Pancreas (tissue), 10 donors: ENCODE results near the gene TGM1. TPM values are rescaled to one million over a fixed set of nuclear protein-coding genes. Genes with fewer than 3 reads are reported as not detected.
"Not testable (repeated sequence)": the region's sequence is repeated elsewhere in the genome, so short reads cannot be mapped to it uniquely, and the experiment has no call there.

Experiments used
- ATAC-seq, 4 donors: fragments of 200-7000 bp; cut with Tn5 transposase; one replicate each; pipeline versions ENCODE4 v1.8.0 to v1.9.1; 2020; ENCODE audit warnings: mild to moderate bottlenecking in 4 of 4, moderate library complexity in 4 of 4
- DNase-seq, 6 donors: peaks; one replicate each; pipeline ENCODE4 v3.0.0-alpha.2; 2020
- FAIRE-seq: peaks from 2 replicates; lab custom pipeline; 2012; peaks lifted over from hg19 to GRCh38; lab: Jason Lieb, UNC
- H3K27ac ChIP-seq, 4 donors: fragments of 200-600 bp; sonication (generic); 1 replicate in 3 of 4; 2 replicates in 1 of 4; pipeline versions ENCODE4 v1.5.0 to v1.8.0; 2020
- H3K27me3 ChIP-seq, 4 donors: fragments of 200-600 bp; one replicate each; pipeline ENCODE4 v1.8.0; 2021
- H3K36me3 ChIP-seq, 3 donors: fragments of 200-600 bp; sonication (generic) in 1 of 3; one replicate each; pipeline versions ENCODE4 v1.5.0 to v1.8.0; 2020 to 2021
- H3K4me1 ChIP-seq, 3 donors: fragments of 200-600 bp; one replicate each; pipeline ENCODE4 v1.8.0; 2021
- H3K4me3 ChIP-seq, 4 donors: fragments of 200-600 bp; sonication (generic) in 2 of 4; one replicate each; pipeline versions ENCODE4 v1.5.0 to v1.8.0; 2020 to 2021
- H3K9me3 ChIP-seq, 4 donors: fragments of 200-600 bp; one replicate each; pipeline ENCODE4 v1.8.0; 2021
- CTCF ChIP-seq, 4 donors: fragments of 200-600 bp; sonication (generic) in 3 of 4; IDR thresholded peaks; one replicate each; pipeline versions ENCODE4 v1.5.0 to v1.8.0; 2021; ENCODE audit warnings: antibody characterized with exemption in 4 of 4
- WGBS, 2 donors: extraction: QIAGEN DNeasy Blood & Tissue Kit; methylation state at CpG; one replicate each; pipeline ENCODE4 v1.1.7; 2013; 5-methylcytosine and 5-hydroxymethylcytosine counted together
- intact Hi-C, 3 donors: fragments of 100-400 bp; cut with DNase I; formaldehyde crosslinking; loops; one replicate each; pipeline versions ENCODE4 v1.11.1 to v1.14.2; 2022
- polyA plus RNA-seq, 2 donors: library from polyadenylated mRNA; stranded (reverse); fragments of 200-250 nt; gene quantifications; one replicate each; pipeline ENCODE4 v1.2.3, GENCODE V29; 2013
- total RNA-seq, 6 donors: library from RNA; stranded (reverse); fragmentation: NEBNext Ultra II Directional in 4 of 6; extraction: Animal tissue kit (Norgen Biotek cat#: 25700) in 4 of 6; gene quantifications; one replicate each; pipeline versions ENCODE4 v1.2.1 to v1.2.4, GENCODE V29; 2021 to 2023
- donor health status: healthy with polysubstance abuse.
- donor health status: DM: no; HTN: no; CAD: no; lungs with moderate emphysema.
- donor health status: DM: no; HTN: no; CAD: no.
- donor health status: control.
- donor health status: control.
- donor health status: Bipolar disorder and iron deficiency.
- donor health status: DM: yes; HTN: yes; CAD: no.
- donor health status: DM: no; HTN: no; CAD: no.
- donor health status: DM: no; HTN: no; CAD: no.
- donor health status: DM: yes; HTN: yes; CAD: no.

Gene TGM1
- total and polyA plus RNA-seq, 8 donors: 1.2 to 5.4 (median 2.8) TPM

- H3K36me3 ChIP-seq: no peaks in the 10 kb centered on the region
- no peak for ATAC-seq
- H3K27ac ChIP-seq: no peak overlapping the region
- FAIRE-seq: no peak
- no peak for DNase-seq
- TF ChIP-seq CTCF (IDR thresholded peaks at IDR 0.05): no peak
- H3K27me3 ChIP-seq: no peaks in the 10 kb centered on the region
- intact Hi-C loops: loop anchor here in 2 of 3 donors (5.0 kb wide), 2 partner anchors 35 to 50 kb away; partner anchors contain the start of genes DHRS1 (in 1 of the 2) and NOP9 (in 1 of the 2)
- H3K4me3 ChIP-seq: no peak overlapping the region
- WGBS, 2 donors: 56 to 65% methylated on average over 7 of the region's 7 CpGs
- H3K4me1 ChIP-seq: no peaks in the 10 kb centered on the region
- no peaks in the 10 kb centered on the region for H3K9me3 ChIP-seq
Measured at GRCh38 chr14:24247422-24247821, 15.6 kb downstream of the TGM1 start.

- Histone ChIP-seq H3K27ac (no peak overlapping the region), H3K27me3 (no peaks in the 10 kb centered on the region), H3K4me1 (no peaks in the 10 kb centered on the region), H3K9me3 (no peaks in the 10 kb centered on the region), H3K36me3 (no peaks in the 10 kb centered on the region), H3K4me3 (no peak overlapping the region)
- ATAC-seq: no peak
- peak in 1 of 6 donors; percentile 7 for DNase-seq
- intact Hi-C loops: loop anchor here in 2 of 3 donors (5.0 kb wide), 2 partner anchors 36 to 51 kb away; partner anchors contain the start of genes DHRS1 (in 1 of the 2) and NOP9 (in 1 of the 2)
- 74 to 89% methylated on average over 3 of the region's 3 CpGs for WGBS, 2 donors
- TF ChIP-seq CTCF (IDR thresholded peaks at IDR 0.05): no peak
- FAIRE-seq: no peak
Measured at GRCh38 chr14:24246765-24247212, 16.2 kb downstream of the TGM1 start.

- H3K9me3 ChIP-seq, H3K27ac ChIP-seq, ATAC-seq, H3K4me3 ChIP-seq, H3K36me3 ChIP-seq, FAIRE-seq, H3K27me3 ChIP-seq: not testable (repeated sequence)
- peak in 1 of 6 donors; percentile 14 for DNase-seq
- intact Hi-C loops: loop anchor here in 2 of 3 donors (5.0 kb wide), 2 partner anchors 37 to 52 kb away; partner anchors contain the start of genes DHRS1 (in 1 of the 2) and NOP9 (in 1 of the 2)
- peaks cover 8 to 14% (median 9%) of the 10 kb centered on the region in 3 donors for H3K4me1 ChIP-seq
- 80 to 89% methylated on average over 11 of the region's 11 CpGs for WGBS, 2 donors
Measured at GRCh38 chr14:24245350-24245749, 17.6 kb downstream of the TGM1 start.

- Histone ChIP-seq H3K36me3 (peaks cover 0 to 17% (median 16%) of the 10 kb centered on the region in 3 donors), H3K27ac (peak overlapping the region; percentile 98 to 100 (median 100)), H3K27me3 (no peaks in the 10 kb centered on the region), H3K9me3 (no peaks in the 10 kb centered on the region), H3K4me3 (peak overlapping the region; percentile 42 to 79 (median 60)), H3K4me1 (peaks cover 14 to 27% (median 23%) of the 10 kb centered on the region in 3 donors)
- intact Hi-C loops: no loop called here
- ATAC-seq (peak in 3 of 4 donors; percentile 1 to 10 (median 4)), FAIRE-seq (no peak), DNase-seq (peak in 1 of 6 donors; percentile 39)
- no peak for TF ChIP-seq CTCF (IDR thresholded peaks at IDR 0.05)
- WGBS, 2 donors: 41 to 42% methylated on average over 10 of the region's 10 CpGs
Measured at GRCh38 chr14:24243336-24243836, 19.6 kb downstream of the TGM1 start.

- FAIRE-seq (no peak), DNase-seq (peak; percentile 93 to 97 (median 94)), ATAC-seq (peak; percentile 91 to 95 (median 92))
- Histone ChIP-seq H3K36me3 (peaks cover 3 to 30% (median 16%) of the 10 kb centered on the region in 3 donors), H3K9me3 (no peaks in the 10 kb centered on the region), H3K27ac (peak overlapping the region; percentile 98 to 100 (median 100)), H3K4me1 (peaks cover 14 to 27% (median 23%) of the 10 kb centered on the region in 3 donors), H3K4me3 (peak overlapping the region; percentile 42 to 79 (median 60)), H3K27me3 (no peaks in the 10 kb centered on the region)
- WGBS, 2 donors: 1% methylated on average over 36 to 39 of the region's 39 CpGs
- intact Hi-C loops: no loop called here
- TF ChIP-seq CTCF (IDR thresholded peaks at IDR 0.05): peak; percentile 47 to 64 (median 63)
Measured at GRCh38 chr14:24241829-24242443, 21.0 kb downstream of the TGM1 start.
